Measurements from ENCODE around the gene LRP10.

LRP10 gene

GRCh38 chr14:22915886-22916521, 44.5 kb downstream of the LRP10 start:
- no peak overlapping the region for H2AK5ac ChIP-seq (ENCODE audit: low read length, severe bottlenecking)
- H3K4me1 ChIP-seq (ENCODE audit: control insufficient read depth, insufficient read depth, low read depth, low read length) = peaks cover 2% of the 10 kb centered on the region
- no peak overlapping the region for H3K14ac ChIP-seq (ENCODE audit: low read length in 2 of 2)
- no peak overlapping the region for H2BK120ac ChIP-seq (ENCODE audit: low read depth, low read length)
- peaks cover 8% of the 10 kb centered on the region for H3K79me1 ChIP-seq (replicated peaks; ENCODE audit: low read length, poor library complexity, severe bottlenecking)
- no peak overlapping the region for H3K4me2 ChIP-seq (ENCODE audit: low read length, poor library complexity, severe bottlenecking)
- H3K27me3 ChIP-seq (ENCODE audit: control insufficient read depth in 1 of 2, insufficient read depth in 1 of 2, low read length in 2 of 2) = no peaks in the 10 kb centered on the region
- no peak overlapping the region for H4K91ac ChIP-seq (ENCODE audit: low read length)
- no peak overlapping the region for H3K4me3 ChIP-seq (ENCODE audit: insufficient read depth in 1 of 2, low read depth in 1 of 2, low read length in 2 of 2)
- peaks cover 12 to 32% of the 10 kb centered on the region in 2 experiments for H3K36me3 ChIP-seq (ENCODE audit: control insufficient read depth in 1 of 2, insufficient read depth in 2 of 2, low read depth in 1 of 2, low read length in 2 of 2)
- no peak overlapping the region for H2BK12ac ChIP-seq (ENCODE audit: low read length in 2 of 2)
- H3K23ac ChIP-seq (ENCODE audit: low read length in 2 of 2) = no peak overlapping the region
- no peak overlapping the region for H3K4ac ChIP-seq (ENCODE audit: low read depth in 1 of 2, low read length in 2 of 2)
- 97% methylated on average over 6 of the region's 8 CpGs for WGBS
- H3K27ac ChIP-seq (ENCODE audit: low read length, poor library complexity, severe bottlenecking) = no peak overlapping the region
- no peak overlapping the region for H2BK5ac ChIP-seq (ENCODE audit: low read depth, low read length, poor library complexity, severe bottlenecking)
- DNase-seq = peak; percentile 61
- H2BK15ac ChIP-seq (ENCODE audit: low read depth, poor library complexity, severe bottlenecking) = no peak overlapping the region
- H3K9me3 ChIP-seq (ENCODE audit: control insufficient read depth, low read length) = no peaks in the 10 kb centered on the region
- no peak overlapping the region for H2AFZ ChIP-seq (ENCODE audit: low read depth, low read length)
- H3K18ac ChIP-seq (ENCODE audit: low read depth in 1 of 2, low read length in 2 of 2) = no peak overlapping the region
- H3K9ac ChIP-seq (ENCODE audit: low read length) = no peak overlapping the region
- H4K8ac ChIP-seq (ENCODE audit: low read length) = no peak overlapping the region

- H3K36me3 ChIP-seq (ENCODE audit: control insufficient read depth in 1 of 2, insufficient read depth in 2 of 2, low read depth in 1 of 2, low read length in 2 of 2) = peaks cover 29 to 50% of the 10 kb centered on the region in 2 experiments
- no peak within 1 kb of the TSS for H3K23ac ChIP-seq (ENCODE audit: low read length in 2 of 2)
- peaks cover 11% of the 10 kb centered on the region for H3K79me1 ChIP-seq (replicated peaks; ENCODE audit: low read length, poor library complexity, severe bottlenecking)
- WGBS = 0% methylated on average over 44 of the region's 46 CpGs
- H2BK12ac ChIP-seq (ENCODE audit: low read length in 2 of 2) = no peak within 1 kb of the TSS
- peak within 1 kb of the TSS; percentile 92 for H3K9ac ChIP-seq (ENCODE audit: low read length)
- peak within 1 kb of the TSS; percentile 24 for H2BK120ac ChIP-seq (ENCODE audit: low read depth, low read length)
- H4K8ac ChIP-seq (ENCODE audit: low read length) = peak within 1 kb of the TSS; percentile 89
- H2AK5ac ChIP-seq (ENCODE audit: low read length, severe bottlenecking) = no peak within 1 kb of the TSS
- H3K4me1 ChIP-seq (ENCODE audit: control insufficient read depth, insufficient read depth, low read depth, low read length) = peaks cover 2% of the 10 kb centered on the region
- H3K9me3 ChIP-seq (ENCODE audit: control insufficient read depth, low read length) = no peaks in the 10 kb centered on the region
- peak within 1 kb of the TSS; percentile 26 for H2BK15ac ChIP-seq (ENCODE audit: low read depth, poor library complexity, severe bottlenecking)
- H3K27me3 ChIP-seq (ENCODE audit: control insufficient read depth in 1 of 2, insufficient read depth in 1 of 2, low read length in 2 of 2) = no peaks in the 10 kb centered on the region
- peak within 1 kb of the TSS; percentile 70 for H3K4me2 ChIP-seq (ENCODE audit: low read length, poor library complexity, severe bottlenecking)
- peak within 1 kb of the TSS; percentile 60 for H2BK5ac ChIP-seq (ENCODE audit: low read depth, low read length, poor library complexity, severe bottlenecking)
- H2AFZ ChIP-seq (ENCODE audit: low read depth, low read length) = peak within 1 kb of the TSS; percentile 15
- peak; percentile 100 for DNase-seq
- H3K14ac ChIP-seq (ENCODE audit: low read length in 2 of 2) = no peak within 1 kb of the TSS
- peak within 1 kb of the TSS in 1 of 2 experiments; percentile 74 for H3K4ac ChIP-seq (ENCODE audit: low read depth in 1 of 2, low read length in 2 of 2)
- H3K4me3 ChIP-seq (ENCODE audit: insufficient read depth in 1 of 2, low read depth in 1 of 2, low read length in 2 of 2) = peak within 1 kb of the TSS; percentile 70 to 87
- H3K27ac ChIP-seq (ENCODE audit: low read length, poor library complexity, severe bottlenecking) = peak within 1 kb of the TSS; percentile 94
- no peak within 1 kb of the TSS for H4K91ac ChIP-seq (ENCODE audit: low read length)
- peak within 1 kb of the TSS; percentile 63 to 73 for H3K18ac ChIP-seq (ENCODE audit: low read depth in 1 of 2, low read length in 2 of 2)
These were observed 47.5 kb downstream of the LRP10 start, which contains the start of gene RBM23 for GRCh38 chr14:22918804-22919600. TSS of gene RBM23 (minus strand) at chr14:22919149.

- DNase-seq = no peak
- peaks cover 2% of the 10 kb centered on the region for H3K4me1 ChIP-seq (ENCODE audit: control insufficient read depth, insufficient read depth, low read depth, low read length)
- H2BK120ac ChIP-seq (ENCODE audit: low read depth, low read length) = peak overlapping the region; percentile 21
- H3K14ac ChIP-seq (ENCODE audit: low read length in 2 of 2) = no peak overlapping the region
- peak overlapping the region; percentile 11 to 71 for H3K4me3 ChIP-seq (ENCODE audit: insufficient read depth in 1 of 2, low read depth in 1 of 2, low read length in 2 of 2)
- H3K79me1 ChIP-seq (replicated peaks; ENCODE audit: low read length, poor library complexity, severe bottlenecking) = peaks cover 14% of the 10 kb centered on the region
- H3K36me3 ChIP-seq (ENCODE audit: control insufficient read depth in 1 of 2, insufficient read depth in 2 of 2, low read depth in 1 of 2, low read length in 2 of 2) = peaks cover 34 to 55% of the 10 kb centered on the region in 2 experiments
- H3K18ac ChIP-seq (ENCODE audit: low read depth in 1 of 2, low read length in 2 of 2) = peak overlapping the region; percentile 40 to 63
- WGBS = 6% methylated on average over 9 of the region's 10 CpGs
- H3K4me2 ChIP-seq (ENCODE audit: low read length, poor library complexity, severe bottlenecking) = peak overlapping the region; percentile 20
- no peaks in the 10 kb centered on the region for H3K27me3 ChIP-seq (ENCODE audit: control insufficient read depth in 1 of 2, insufficient read depth in 1 of 2, low read length in 2 of 2)
- no peak overlapping the region for H2AK5ac ChIP-seq (ENCODE audit: low read length, severe bottlenecking)
- peak overlapping the region; percentile 26 for H2BK15ac ChIP-seq (ENCODE audit: low read depth, poor library complexity, severe bottlenecking)
- H3K9ac ChIP-seq (ENCODE audit: low read length) = peak overlapping the region; percentile 82
- H3K23ac ChIP-seq (ENCODE audit: low read length in 2 of 2) = no peak overlapping the region
- no peak overlapping the region for H2BK12ac ChIP-seq (ENCODE audit: low read length in 2 of 2)
- no peak overlapping the region for H2BK5ac ChIP-seq (ENCODE audit: low read depth, low read length, poor library complexity, severe bottlenecking)
- no peaks in the 10 kb centered on the region for H3K9me3 ChIP-seq (ENCODE audit: control insufficient read depth, low read length)
- H4K91ac ChIP-seq (ENCODE audit: low read length) = no peak overlapping the region
- peak overlapping the region; percentile 63 for H4K8ac ChIP-seq (ENCODE audit: low read length)
- H3K4ac ChIP-seq (ENCODE audit: low read depth in 1 of 2, low read length in 2 of 2) = no peak overlapping the region
- H2AFZ ChIP-seq (ENCODE audit: low read depth, low read length) = no peak overlapping the region
- peak overlapping the region; percentile 31 for H3K27ac ChIP-seq (ENCODE audit: low read length, poor library complexity, severe bottlenecking)
These were observed 48.0 kb downstream of the LRP10 start for GRCh38 chr14:22919601-22919921.

GRCh38 chr14:22920697-22921096, 49.2 kb downstream of the LRP10 start:
- H3K4me2 ChIP-seq (ENCODE audit: low read length, poor library complexity, severe bottlenecking) = no peak overlapping the region
- no peak overlapping the region for H2BK15ac ChIP-seq (ENCODE audit: low read depth, poor library complexity, severe bottlenecking)

More at GRCh38 chr14:22920697-22921096, 49.2 kb downstream of the LRP10 start:
- no peak overlapping the region for H3K4ac ChIP-seq (ENCODE audit: low read depth in 1 of 2, low read length in 2 of 2)
- DNase-seq = no peak
- no peak overlapping the region for H4K91ac ChIP-seq (ENCODE audit: low read length)
- no peak overlapping the region for H2BK5ac ChIP-seq (ENCODE audit: low read depth, low read length, poor library complexity, severe bottlenecking)
- WGBS = 94% methylated on average over 2 of the region's 6 CpGs
- H2AFZ ChIP-seq (ENCODE audit: low read depth, low read length) = no peak overlapping the region
- H3K4me1 ChIP-seq (ENCODE audit: control insufficient read depth, insufficient read depth, low read depth, low read length) = peaks cover 2% of the 10 kb centered on the region
- no peak overlapping the region for H2BK120ac ChIP-seq (ENCODE audit: low read depth, low read length)
- no peak overlapping the region for H3K27ac ChIP-seq (ENCODE audit: low read length, poor library complexity, severe bottlenecking)
- H3K36me3 ChIP-seq (ENCODE audit: control insufficient read depth in 1 of 2, insufficient read depth in 2 of 2, low read depth in 1 of 2, low read length in 2 of 2) = peaks cover 34 to 61% of the 10 kb centered on the region in 2 experiments
- no peak overlapping the region for H3K23ac ChIP-seq (ENCODE audit: low read length in 2 of 2)
- H2BK12ac ChIP-seq (ENCODE audit: low read length in 2 of 2) = no peak overlapping the region
- H4K8ac ChIP-seq (ENCODE audit: low read length) = no peak overlapping the region
- peaks cover 16% of the 10 kb centered on the region for H3K79me1 ChIP-seq (replicated peaks; ENCODE audit: low read length, poor library complexity, severe bottlenecking)
- no peaks in the 10 kb centered on the region for H3K27me3 ChIP-seq (ENCODE audit: control insufficient read depth in 1 of 2, insufficient read depth in 1 of 2, low read length in 2 of 2)
- H3K4me3 ChIP-seq (ENCODE audit: insufficient read depth in 1 of 2, low read depth in 1 of 2, low read length in 2 of 2) = no peak overlapping the region
- no peak overlapping the region for H3K14ac ChIP-seq (ENCODE audit: low read length in 2 of 2)
- H3K9me3 ChIP-seq (ENCODE audit: control insufficient read depth, low read length) = no peaks in the 10 kb centered on the region
- no peak overlapping the region for H3K18ac ChIP-seq (ENCODE audit: low read depth in 1 of 2, low read length in 2 of 2)
- no peak overlapping the region for H2AK5ac ChIP-seq (ENCODE audit: low read length, severe bottlenecking)
- H3K9ac ChIP-seq (ENCODE audit: low read length) = no peak overlapping the region
